A673 (cell line): ENCODE results near the gene TARP. TPM values are rescaled to one million over a fixed set of nuclear protein-coding genes. Genes with fewer than 3 reads are reported as not detected.

Source experiments
- BruUV-seq: library from RNA; stranded (reverse); fragments of 400-500 nt; replicated peaks from 2 replicates; lab custom pipeline; 2021; lab: Mats Ljungman, UMichigan
- CTCF ChIA-PET: fragments of 300-600 bp; sonication (Branson Sonifier 250); formaldehyde crosslinking; loops from one replicate; lab custom pipeline; 2022; ENCODE audit warnings: antibody characterized with exemption; lab: Charles Lee
- POLR2A ChIA-PET: fragments of 300-600 bp; sonication (Branson Sonifier 250); formaldehyde crosslinking; loops from one replicate; lab custom pipeline; 2022; ENCODE audit warnings: antibody characterized with exemption; ENCODE audit not compliant: low non-redundant PET; lab: Charles Lee
- DNase-seq: peaks from one replicate; pipeline ENCODE4 v3.0.0-alpha.2; 2015; ENCODE audit warnings: low spot score
- H3K27ac ChIP-seq: fragments of 200-600 bp; sonication (generic); 2 replicates; pipeline ENCODE4 v1.5.1; 2016; ENCODE audit warnings: mixed run types, low read depth, mild to moderate bottlenecking, mixed read lengths, antibody characterized with exemption, low read length; ENCODE audit not compliant: poor library complexity, severe bottlenecking
- H3K27me3 ChIP-seq: fragments of 200-600 bp; sonication (generic); replicated peaks from 2 replicates; pipeline ENCODE4 v1.6.1; 2017; ENCODE audit warnings: mixed run types, low read depth, mild to moderate bottlenecking, mixed read lengths, antibody characterized with exemption, low read length; ENCODE audit not compliant: insufficient read depth, poor library complexity
- H3K36me3 ChIP-seq: fragments of 200-600 bp; sonication (generic); 2 replicates; pipeline ENCODE4 v1.6.1; 2016; ENCODE audit warnings: mixed run types, mild to moderate bottlenecking, mixed read lengths, antibody characterized with exemption, low read length; ENCODE audit not compliant: insufficient read depth, poor library complexity, severe bottlenecking
- H3K4me1 ChIP-seq: fragments of 200-600 bp; sonication (generic); 2 replicates; pipeline ENCODE4 v1.6.1; 2017; ENCODE audit warnings: mixed run types, mild to moderate bottlenecking, mixed read lengths, antibody characterized with exemption, low read length; ENCODE audit not compliant: insufficient read depth, poor library complexity, severe bottlenecking
- H3K4me3 ChIP-seq: fragments of 200-600 bp; sonication (generic); 2 replicates; pipeline ENCODE4 v1.5.1; 2016; ENCODE audit warnings: low read depth, mixed run types, mild to moderate bottlenecking, mixed read lengths, low read length; ENCODE audit not compliant: poor library complexity, severe bottlenecking
- H3K9me3 ChIP-seq: fragments of 200-600 bp; sonication (generic); 2 replicates; pipeline ENCODE4 v1.6.1; 2016; ENCODE audit warnings: mixed run types, low read depth, mild to moderate bottlenecking, mixed read lengths, antibody characterized with exemption, low read length; ENCODE audit not compliant: poor library complexity, severe bottlenecking
- EZH2 ChIP-seq: fragments of 200-600 bp; sonication (generic); IDR thresholded peaks from 2 replicates; pipeline ENCODE4 v1.6.1; 2017; ENCODE audit warnings: borderline replicate concordance, low read depth, mild to moderate bottlenecking, mixed read lengths, antibody characterized with exemption, low read length; ENCODE audit not compliant: poor library complexity, severe bottlenecking
- intact Hi-C: fragments of 100-400 bp; cut with micrococcal nuclease; formaldehyde crosslinking; loops from one replicate; pipeline ENCODE4 v1.10.0; 2022; ENCODE audit not compliant: unreplicated experiment
- total RNA-seq: library from RNA; stranded (reverse); gene quantifications from 2 replicates; pipeline ENCODE4 v1.2.3, GENCODE V29; 2021
- TF ChIP-seq, protein P1 (sequence below): fragments of 300-800, 200-600 bp; sonication (generic); conservative IDR thresholded peaks from 2 replicates; pipeline ENCODE4 v1.5.1; 2017; ENCODE audit warnings: low read depth, mild to moderate bottlenecking, antibody characterized with exemption, low read length, moderate library complexity, mixed read lengths

TARP gene

DNA sequence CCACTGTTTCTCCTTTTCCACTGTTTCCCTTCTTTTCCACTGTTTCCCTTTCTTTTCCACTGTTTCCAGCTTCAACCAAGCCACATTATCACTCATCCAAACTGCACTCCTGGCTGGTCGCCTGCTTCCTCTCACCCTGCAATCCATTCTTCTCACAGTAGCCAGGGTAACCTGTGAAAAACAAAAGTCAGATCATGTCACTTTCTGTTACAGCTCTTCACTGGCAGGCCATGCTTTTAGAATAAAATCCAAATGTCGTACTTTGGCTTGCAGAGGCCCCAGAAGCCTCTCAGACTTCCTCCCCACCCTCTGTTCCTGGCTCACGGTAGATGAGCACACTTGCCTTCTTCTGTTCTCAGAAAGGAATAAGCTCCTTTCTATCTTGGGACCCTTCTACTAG, 61.5 kb downstream of the TARP start:
- no peak overlapping the region for H3K4me3 ChIP-seq
- ChIA-PET POLR2A (no interaction called here), CTCF (no interaction called here)
- H3K27me3 ChIP-seq = no peaks in the 10 kb centered on the region
- H3K9me3 ChIP-seq = no peaks in the 10 kb centered on the region
- BruUV-seq = no TSS peak
- DNase-seq = no peak
- intact Hi-C loops = no loop called here
- no peaks in the 10 kb centered on the region for H3K36me3 ChIP-seq
- H3K4me1 ChIP-seq = peaks cover 24% of the 10 kb centered on the region
- TF ChIP-seq EZH2 = no peak
- TF ChIP-seq, protein P1, sequence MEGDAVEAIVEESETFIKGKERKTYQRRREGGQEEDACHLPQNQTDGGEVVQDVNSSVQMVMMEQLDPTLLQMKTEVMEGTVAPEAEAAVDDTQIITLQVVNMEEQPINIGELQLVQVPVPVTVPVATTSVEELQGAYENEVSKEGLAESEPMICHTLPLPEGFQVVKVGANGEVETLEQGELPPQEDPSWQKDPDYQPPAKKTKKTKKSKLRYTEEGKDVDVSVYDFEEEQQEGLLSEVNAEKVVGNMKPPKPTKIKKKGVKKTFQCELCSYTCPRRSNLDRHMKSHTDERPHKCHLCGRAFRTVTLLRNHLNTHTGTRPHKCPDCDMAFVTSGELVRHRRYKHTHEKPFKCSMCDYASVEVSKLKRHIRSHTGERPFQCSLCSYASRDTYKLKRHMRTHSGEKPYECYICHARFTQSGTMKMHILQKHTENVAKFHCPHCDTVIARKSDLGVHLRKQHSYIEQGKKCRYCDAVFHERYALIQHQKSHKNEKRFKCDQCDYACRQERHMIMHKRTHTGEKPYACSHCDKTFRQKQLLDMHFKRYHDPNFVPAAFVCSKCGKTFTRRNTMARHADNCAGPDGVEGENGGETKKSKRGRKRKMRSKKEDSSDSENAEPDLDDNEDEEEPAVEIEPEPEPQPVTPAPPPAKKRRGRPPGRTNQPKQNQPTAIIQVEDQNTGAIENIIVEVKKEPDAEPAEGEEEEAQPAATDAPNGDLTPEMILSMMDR = no peak
- H3K27ac ChIP-seq = no peak overlapping the region

DNA sequence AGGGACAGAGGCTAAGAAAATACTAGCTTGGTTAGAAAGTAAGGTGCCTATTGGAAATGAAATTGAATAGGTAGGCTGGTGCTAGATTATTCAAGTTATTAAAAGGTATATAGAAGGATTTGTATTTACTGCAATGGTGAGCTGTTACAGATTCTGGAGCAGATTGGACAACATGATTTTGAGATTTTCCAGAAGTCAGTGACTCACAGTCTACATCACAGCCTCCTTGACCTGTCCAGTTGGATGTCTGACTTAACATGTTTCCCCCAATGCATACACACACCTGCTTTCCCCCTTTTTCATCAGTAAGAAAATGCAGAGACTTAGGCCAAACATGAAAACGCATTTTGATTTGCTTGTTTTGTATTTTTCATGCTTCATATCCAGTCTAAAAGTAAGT, 62.0 kb downstream of the TARP start:
- TF ChIP-seq EZH2 = no peak
- TF ChIP-seq, protein P1 = no peak
- Histone ChIP-seq H3K9me3 (no peaks in the 10 kb centered on the region), H3K27ac (no peak overlapping the region), H3K4me1 (peaks cover 21% of the 10 kb centered on the region), H3K4me3 (no peak overlapping the region), H3K27me3 (no peaks in the 10 kb centered on the region), H3K36me3 (no peaks in the 10 kb centered on the region)
- intact Hi-C loops = no loop called here
- ChIA-PET POLR2A (no interaction called here), CTCF (no interaction called here)
- no TSS peak for BruUV-seq
- DNase-seq = no peak

Other genes with a start within 250 kb of the TARP start
- gene STARD3NL, start 95.4 kb downstream of the TARP start, total RNA-seq = 34.8 and 36.1 TPM in 2 replicates